GM12865 (cell line): ENCODE results near the gene DPYSL5.

Source experiments
- DNase-seq: peaks from one replicate; pipeline ENCODE4 v3.0.0; 2010; ENCODE audit warnings: low read depth
- H3K4me3 ChIP-seq: 2 replicates; pipeline ENCODE4 v1.5.1; 2011; ENCODE audit warnings: mild to moderate bottlenecking, low read depth, low read length, control low read depth
- TF ChIP-seq, protein P1 (sequence below): IDR thresholded peaks from 2 replicates; pipeline ENCODE4 v1.5.1; 2011; ENCODE audit warnings: low read length, control low read depth, low read depth, inconsistent platforms; ENCODE audit not compliant: insufficient read depth; ENCODE audit errors: missing control alignments

The DPYSL5 gene

DNA sequence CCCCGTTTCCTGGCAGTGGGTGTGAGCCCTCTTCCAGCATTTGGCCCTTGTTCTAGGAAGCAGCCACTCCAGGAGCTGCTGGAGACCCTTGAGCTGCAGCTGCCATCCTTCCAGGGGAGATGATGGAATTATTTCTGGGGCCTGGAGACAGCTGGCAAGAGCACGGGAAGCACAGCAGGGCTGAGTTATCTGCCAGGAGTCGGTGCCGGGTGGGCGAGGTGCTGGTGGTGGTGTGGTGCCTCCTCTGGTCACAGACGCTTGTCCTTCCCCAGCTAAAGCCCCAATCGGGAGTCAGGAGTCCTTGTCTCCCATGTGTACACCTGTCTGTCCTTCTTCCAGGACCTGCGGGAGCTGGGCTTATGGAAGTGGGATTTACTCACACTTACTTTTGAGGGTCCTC, 36.0 kb downstream of the DPYSL5 start:
- TF ChIP-seq, protein P1, sequence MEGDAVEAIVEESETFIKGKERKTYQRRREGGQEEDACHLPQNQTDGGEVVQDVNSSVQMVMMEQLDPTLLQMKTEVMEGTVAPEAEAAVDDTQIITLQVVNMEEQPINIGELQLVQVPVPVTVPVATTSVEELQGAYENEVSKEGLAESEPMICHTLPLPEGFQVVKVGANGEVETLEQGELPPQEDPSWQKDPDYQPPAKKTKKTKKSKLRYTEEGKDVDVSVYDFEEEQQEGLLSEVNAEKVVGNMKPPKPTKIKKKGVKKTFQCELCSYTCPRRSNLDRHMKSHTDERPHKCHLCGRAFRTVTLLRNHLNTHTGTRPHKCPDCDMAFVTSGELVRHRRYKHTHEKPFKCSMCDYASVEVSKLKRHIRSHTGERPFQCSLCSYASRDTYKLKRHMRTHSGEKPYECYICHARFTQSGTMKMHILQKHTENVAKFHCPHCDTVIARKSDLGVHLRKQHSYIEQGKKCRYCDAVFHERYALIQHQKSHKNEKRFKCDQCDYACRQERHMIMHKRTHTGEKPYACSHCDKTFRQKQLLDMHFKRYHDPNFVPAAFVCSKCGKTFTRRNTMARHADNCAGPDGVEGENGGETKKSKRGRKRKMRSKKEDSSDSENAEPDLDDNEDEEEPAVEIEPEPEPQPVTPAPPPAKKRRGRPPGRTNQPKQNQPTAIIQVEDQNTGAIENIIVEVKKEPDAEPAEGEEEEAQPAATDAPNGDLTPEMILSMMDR: no peak
- no peak overlapping the region for H3K4me3 ChIP-seq

DNA sequence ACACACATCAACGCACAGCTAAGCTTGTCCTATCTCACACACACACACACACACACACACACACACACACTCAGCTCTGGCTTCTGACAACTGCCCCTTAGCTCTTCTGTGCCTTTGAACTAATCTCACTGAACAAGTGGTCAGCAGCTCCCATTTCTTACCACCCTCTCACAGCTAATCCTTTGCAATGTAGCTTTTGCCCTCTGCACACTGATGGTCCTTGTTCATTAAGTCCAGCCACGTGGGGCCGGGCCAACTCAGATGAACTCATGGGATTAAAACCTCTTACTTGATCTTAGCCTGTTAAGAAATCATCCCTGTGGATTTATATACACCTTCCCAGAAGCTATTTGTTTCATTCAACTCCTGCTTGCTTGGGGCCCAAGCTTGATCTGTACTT, 36.6 kb downstream of the DPYSL5 start:
- no peak overlapping the region for H3K4me3 ChIP-seq
- TF ChIP-seq, protein P1: no peak
- DNase-seq: no peak

More for the DNA sequence above, 36.0 kb downstream of the DPYSL5 start:
- no peak for DNase-seq

- DNase-seq: peak; percentile 29
- TF ChIP-seq, protein P1: no peak
- no peak overlapping the region for H3K4me3 ChIP-seq
These were observed 37.9 kb downstream of the DPYSL5 start for GRCh38 chr2:26885651-26886329.

DNA sequence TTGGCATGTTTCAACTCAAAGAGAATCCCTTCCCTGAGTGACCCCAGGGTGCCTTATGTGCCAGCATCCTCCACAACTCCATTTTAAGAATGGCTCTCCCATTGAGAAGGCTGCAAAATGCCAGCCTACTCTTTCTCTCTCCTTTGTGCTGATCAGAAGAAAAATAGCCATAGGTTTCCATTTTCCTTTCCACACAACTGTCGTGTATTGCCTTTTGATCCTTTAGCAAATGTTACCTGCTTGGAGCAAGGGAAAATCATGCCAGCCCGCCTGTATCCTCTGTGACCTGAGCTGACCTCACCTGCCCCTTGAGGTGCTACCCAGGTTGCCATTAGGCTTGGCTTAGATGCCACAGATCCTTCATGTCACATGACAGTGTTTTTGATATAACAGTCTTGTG, 38.8 kb downstream of the DPYSL5 start:
- TF ChIP-seq, protein P1: no peak
- H3K4me3 ChIP-seq: no peak overlapping the region
- DNase-seq: no peak

DNA sequence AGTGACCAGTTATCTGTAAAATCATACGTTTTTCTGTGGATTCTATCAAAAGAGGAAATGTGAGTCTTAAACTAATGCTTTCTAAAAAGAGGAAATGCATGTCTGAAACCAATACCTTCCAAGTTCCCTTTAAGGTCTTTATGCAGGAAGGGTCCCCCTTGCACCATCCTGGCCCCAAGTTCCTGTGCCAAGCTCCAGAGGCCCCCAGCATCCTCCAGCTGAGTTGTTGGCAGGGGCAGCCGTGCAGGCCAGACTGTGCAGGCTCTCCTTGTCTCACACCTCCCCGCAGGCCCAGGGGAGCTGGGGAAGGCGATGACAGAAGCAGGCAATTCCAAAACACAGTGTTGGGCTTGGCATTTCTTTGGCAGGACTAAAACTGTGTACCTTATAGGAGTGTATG, 39.2 kb downstream of the DPYSL5 start:
- H3K4me3 ChIP-seq: no peak overlapping the region
- peak; percentile 13 for DNase-seq
- TF ChIP-seq, protein P1: no peak

GRCh38 chr2:26889796-26890195, 41.9 kb downstream of the DPYSL5 start:
- no peak overlapping the region for H3K4me3 ChIP-seq
- TF ChIP-seq, protein P1: no peak
- DNase-seq: no peak
